Neural progenitor cell (in vitro differentiated cells): ENCODE data around the gene CYB5R4.

Experiments
- EZH2 ChIP-seq: fragments of 200-600 bp; sonication (generic); IDR thresholded peaks from 2 replicates; pipeline ENCODE4 v1.6.1; 2017; ENCODE audit warnings: antibody characterized with exemption, mild to moderate bottlenecking, moderate library complexity
- EZH2phosphoT487 ChIP-seq: fragments of 200-600 bp; sonication (generic); IDR thresholded peaks from 2 replicates; pipeline ENCODE4 v1.6.1; 2017; ENCODE audit warnings: antibody characterized with exemption
- TF ChIP-seq, protein P1 (sequence below): fragments of 200-600 bp; sonication (generic); IDR thresholded peaks from 2 replicates; pipeline ENCODE4 v1.5.1; 2017; ENCODE audit warnings: antibody characterized with exemption, mild to moderate bottlenecking

DNA sequence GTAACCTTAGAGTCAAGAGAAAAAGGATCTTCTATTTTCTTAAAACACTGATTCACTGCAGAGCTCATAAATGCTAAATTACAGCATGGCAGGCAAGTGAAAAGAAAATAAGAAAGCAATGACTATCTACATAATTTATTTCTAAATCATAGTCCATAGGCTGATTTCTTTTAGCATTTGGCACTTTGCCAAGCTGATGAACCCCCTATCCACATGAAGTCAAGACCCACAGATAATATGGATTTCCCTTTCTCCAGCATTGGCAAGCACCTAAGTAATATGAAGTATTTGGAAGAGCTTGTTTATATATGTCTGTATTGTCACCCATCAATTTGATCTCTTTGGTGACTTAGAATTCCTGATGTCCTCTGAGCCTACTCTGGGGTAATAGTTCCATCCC is 126.2 kb downstream of the CYB5R4 start:
- TF ChIP-seq EZH2phosphoT487 = no peak
- TF ChIP-seq, protein P1, sequence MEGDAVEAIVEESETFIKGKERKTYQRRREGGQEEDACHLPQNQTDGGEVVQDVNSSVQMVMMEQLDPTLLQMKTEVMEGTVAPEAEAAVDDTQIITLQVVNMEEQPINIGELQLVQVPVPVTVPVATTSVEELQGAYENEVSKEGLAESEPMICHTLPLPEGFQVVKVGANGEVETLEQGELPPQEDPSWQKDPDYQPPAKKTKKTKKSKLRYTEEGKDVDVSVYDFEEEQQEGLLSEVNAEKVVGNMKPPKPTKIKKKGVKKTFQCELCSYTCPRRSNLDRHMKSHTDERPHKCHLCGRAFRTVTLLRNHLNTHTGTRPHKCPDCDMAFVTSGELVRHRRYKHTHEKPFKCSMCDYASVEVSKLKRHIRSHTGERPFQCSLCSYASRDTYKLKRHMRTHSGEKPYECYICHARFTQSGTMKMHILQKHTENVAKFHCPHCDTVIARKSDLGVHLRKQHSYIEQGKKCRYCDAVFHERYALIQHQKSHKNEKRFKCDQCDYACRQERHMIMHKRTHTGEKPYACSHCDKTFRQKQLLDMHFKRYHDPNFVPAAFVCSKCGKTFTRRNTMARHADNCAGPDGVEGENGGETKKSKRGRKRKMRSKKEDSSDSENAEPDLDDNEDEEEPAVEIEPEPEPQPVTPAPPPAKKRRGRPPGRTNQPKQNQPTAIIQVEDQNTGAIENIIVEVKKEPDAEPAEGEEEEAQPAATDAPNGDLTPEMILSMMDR = no peak
- TF ChIP-seq EZH2 = no peak
